Spleen (tissue), 11 donors: ENCODE data around the gene CACNA1A. TPM values are rescaled to one million over a fixed set of nuclear protein-coding genes. Genes with fewer than 3 reads are reported as not detected.

Experiments
- DNase-seq: peaks from one replicate; pipeline ENCODE4 v3.0.0-alpha.2; 2020
- H3K27ac ChIP-seq, 8 donors: fragments of 200-600 bp; sonication (generic) in 7 of 8; 1 replicate in 4 of 8; 2 replicates in 4 of 8; pipeline versions ENCODE4 v1.5.0 to v1.8.0; 2016 to 2021; ENCODE audit warnings: inconsistent platforms in 4 of 8, mild to moderate bottlenecking in 4 of 8, moderate library complexity in 1 of 8
- H3K27me3 ChIP-seq, 7 donors: fragments of 200-600 bp; sonication (generic) in 6 of 7; replicated peaks in 1 of 7; 1 replicate in 4 of 7; 2 replicates in 3 of 7; pipeline versions ENCODE4 v1.5.0 to v1.8.0; 2016 to 2021; ENCODE audit warnings: inconsistent platforms in 3 of 7, mild to moderate bottlenecking in 1 of 7
- H3K36me3 ChIP-seq, 6 donors: fragments of 200-600 bp; sonication (generic) in 5 of 6; 1 replicate in 4 of 6; 2 replicates in 2 of 6; pipeline versions ENCODE4 v1.5.0 to v1.8.0; 2016 to 2021; ENCODE audit warnings: inconsistent platforms in 2 of 6
- H3K4me1 ChIP-seq, 6 donors: fragments of 200-600 bp; sonication (generic) in 5 of 6; 1 replicate in 3 of 6; 2 replicates in 3 of 6; pipeline versions ENCODE4 v1.5.0 to v1.8.0; 2016 to 2021; ENCODE audit warnings: inconsistent platforms in 3 of 6
- H3K4me3 ChIP-seq, 8 donors: fragments of 200-600 bp; sonication (generic) in 7 of 8; 1 replicate in 4 of 8; 2 replicates in 4 of 8; pipeline versions ENCODE4 v1.5.0 to v1.8.0; 2016 to 2021; ENCODE audit warnings: inconsistent platforms in 4 of 8, mild to moderate bottlenecking in 4 of 8, moderate library complexity in 2 of 8
- H3K9me3 ChIP-seq, 8 donors: fragments of 200-600 bp; sonication (generic) in 7 of 8; 1 replicate in 4 of 8; 2 replicates in 4 of 8; pipeline versions ENCODE4 v1.5.0 to v1.8.0; 2016 to 2021; ENCODE audit warnings: inconsistent platforms in 4 of 8
- CTCF ChIP-seq, 11 experiments: fragments of 200-600 bp in 7 of 11; fragments of 450-650 bp in 4 of 11; sonication (generic) in 4 of 11; IDR thresholded peaks in 8 of 11; conservative IDR thresholded peaks in 3 of 11; 1 replicate in 7 of 11; 2 replicates in 4 of 11; pipeline versions ENCODE4 v1.4.0 to v1.8.0; 2016 to 2021; ENCODE audit warnings: antibody characterized with exemption in 11 of 11, inconsistent platforms in 4 of 11, mild to moderate bottlenecking in 1 of 11
- POLR2A ChIP-seq, 3 donors: fragments of 450-650 bp; IDR thresholded peaks; one replicate each; pipeline ENCODE4 v1.5.1; 2017; ENCODE audit warnings: antibody characterized with exemption in 3 of 3, mild to moderate bottlenecking in 1 of 3
- POLR2AphosphoS5 ChIP-seq, 3 donors: sonication (generic); formaldehyde crosslinking; IDR thresholded peaks; one replicate each; pipeline ENCODE4 v1.5.1; 2017; ENCODE audit warnings: antibody characterized with exemption in 3 of 3
- WGBS, 5 donors: extraction: QIAGEN DNeasy Blood & Tissue Kit in 3 of 5; methylation state at CpG; one replicate each; pipeline versions ENCODE4 v1.1.5 to v1.1.7; 2013 to 2018; 5-methylcytosine and 5-hydroxymethylcytosine counted together
- intact Hi-C: fragments of 100-400 bp; cut with DNase I; formaldehyde crosslinking; loops from one replicate; pipeline ENCODE4 v1.15.0; 2023; ENCODE audit warnings: low total_unique reads
- polyA plus RNA-seq, 3 donors: library from polyadenylated mRNA; stranded (reverse); fragments of 200-250 nt; gene quantifications; one replicate each; pipeline ENCODE4 v1.2.1, GENCODE V29; 2013
- total RNA-seq, 7 donors: library from RNA; depleted of rRNA in 3 of 7; stranded (reverse); fragments of >200 nt in 3 of 7; fragmentation: NEBNext Ultra II Directional in 4 of 7; extraction: Animal tissue kit (Norgen Biotek cat#: 25700) in 4 of 7; gene quantifications; one replicate each; pipeline versions ENCODE4 v1.1.0 to v1.2.1, GENCODE V29; 2016 to 2021
- donor health status: healthy with polysubstance abuse.
- donor health status: DM: no; HTN: no; CAD: no; lungs with moderate emphysema.
- donor health status: DM: no; HTN: no; CAD: no.
- donor health status: Bipolar disorder and iron deficiency.
- donor health status: healthy.
- donor health status: DM: no; HTN: no; CAD: no.
- donor health status: DM: yes; HTN: yes; CAD: no.

CACNA1A gene
- total and polyA plus RNA-seq, 10 donors: 0.39 to 1.9 (median 0.75) TPM

- Histone ChIP-seq H3K27me3 (peaks cover 0 to 42% (median 0%) of the 10 kb centered on the region in 7 donors), H3K36me3 (no peaks in the 10 kb centered on the region), H3K4me3 (no peak overlapping the region), H3K9me3 (peaks cover 0 to 9% (median 0%) of the 10 kb centered on the region in 8 donors), H3K27ac (no peak overlapping the region), H3K4me1 (no peaks in the 10 kb centered on the region)
- 62 to 77% (median 65%) methylated on average over 2 of the region's 2 CpGs for WGBS, 5 donors
- TF ChIP-seq CTCF (IDR thresholded peaks at IDR 0.05 in 8 of 11, conservative IDR thresholded peaks at IDR 0.05 in 3 of 11): no peak
- no peak for TF ChIP-seq POLR2A (IDR thresholded peaks at IDR 0.05)
- no peak for TF ChIP-seq POLR2AphosphoS5 (IDR thresholded peaks at IDR 0.05)
- intact Hi-C loops: no loop called here
- no peak for DNase-seq
Measured at GRCh38 chr19:13255719-13256059, 250.6 kb downstream of the CACNA1A start.

- intact Hi-C loops: no loop called here
- TF ChIP-seq POLR2AphosphoS5 (IDR thresholded peaks at IDR 0.05): no peak
- no peak for DNase-seq
- peaks cover 0 to 42% (median 0%) of the 10 kb centered on the region in 7 donors for H3K27me3 ChIP-seq
- no peak overlapping the region for H3K27ac ChIP-seq
- H3K9me3 ChIP-seq: peaks cover 0 to 9% (median 0%) of the 10 kb centered on the region in 8 donors
- WGBS, 5 donors: 84 to 85% (median 85%) methylated on average over 21 of the region's 21 CpGs
- H3K36me3 ChIP-seq: no peaks in the 10 kb centered on the region
- H3K4me1 ChIP-seq: no peaks in the 10 kb centered on the region
- no peak overlapping the region for H3K4me3 ChIP-seq
Measured at GRCh38 chr19:13255041-13255718, 251.1 kb downstream of the CACNA1A start.

- Histone ChIP-seq H3K4me3 (no peak overlapping the region), H3K4me1 (no peaks in the 10 kb centered on the region), H3K27me3 (peaks cover 0 to 27% (median 0%) of the 10 kb centered on the region in 7 donors), H3K36me3 (no peaks in the 10 kb centered on the region), H3K27ac (no peak overlapping the region), H3K9me3 (peaks cover 0 to 9% (median 0%) of the 10 kb centered on the region in 8 donors)
- intact Hi-C loops: no loop called here
- TF ChIP-seq POLR2A (IDR thresholded peaks at IDR 0.05): no peak
- TF ChIP-seq POLR2AphosphoS5 (IDR thresholded peaks at IDR 0.05): no peak
- no peak for TF ChIP-seq CTCF (IDR thresholded peaks at IDR 0.05 in 8 of 11, conservative IDR thresholded peaks at IDR 0.05 in 3 of 11)
- no peak for DNase-seq
- 82 to 87% (median 85%) methylated on average over 11 of the region's 11 CpGs for WGBS, 5 donors
Measured at GRCh38 chr19:13252569-13253335, 253.5 kb downstream of the CACNA1A start.

- Histone ChIP-seq H3K9me3 (peaks cover 0 to 3% (median 0%) of the 10 kb centered on the region in 8 donors), H3K4me3 (no peak overlapping the region), H3K27me3 (no peaks in the 10 kb centered on the region), H3K36me3 (no peaks in the 10 kb centered on the region), H3K4me1 (peaks cover 0 to 11% (median 0%) of the 10 kb centered on the region in 6 donors), H3K27ac (no peak overlapping the region)
- WGBS, 5 donors: 89 to 100% (median 94%) methylated on average over 2 to 12 of the region's 12 CpGs
- intact Hi-C loops: no loop called here
- no peak for DNase-seq
- no peak for TF ChIP-seq POLR2A (IDR thresholded peaks at IDR 0.05)
- no peak for TF ChIP-seq CTCF (IDR thresholded peaks at IDR 0.05 in 8 of 11, conservative IDR thresholded peaks at IDR 0.05 in 3 of 11)
- no peak for TF ChIP-seq POLR2AphosphoS5 (IDR thresholded peaks at IDR 0.05)
Measured at GRCh38 chr19:13244920-13245319, 261.4 kb downstream of the CACNA1A start.
